AG09309 (cell line): ENCODE data around the gene EID3.
A peak's percentile ranks its signal among the peaks of the same experiment; 100 is the strongest.
"Not testable (repeated sequence)": the region's sequence is repeated elsewhere in the genome, so short reads cannot be mapped to it uniquely, and the experiment has no call there.

Experiments
- DNase-seq: peaks from one replicate; pipeline ENCODE4 v3.0.0-alpha.2; 2010; ENCODE audit warnings: low read depth
- H3K4me3 ChIP-seq: 2 replicates; pipeline ENCODE4 v1.5.1; 2011; ENCODE audit warnings: mild to moderate bottlenecking, low read depth, low read length, moderate library complexity; ENCODE audit not compliant: control insufficient read depth
- TF ChIP-seq, protein P1 (sequence below): IDR thresholded peaks from 2 replicates; pipeline ENCODE4 v1.5.1; 2011; ENCODE audit warnings: mild to moderate bottlenecking, low read depth, low read length, inconsistent platforms; ENCODE audit not compliant: insufficient read depth, control insufficient read depth; ENCODE audit errors: missing control alignments

Gene EID3

DNA sequence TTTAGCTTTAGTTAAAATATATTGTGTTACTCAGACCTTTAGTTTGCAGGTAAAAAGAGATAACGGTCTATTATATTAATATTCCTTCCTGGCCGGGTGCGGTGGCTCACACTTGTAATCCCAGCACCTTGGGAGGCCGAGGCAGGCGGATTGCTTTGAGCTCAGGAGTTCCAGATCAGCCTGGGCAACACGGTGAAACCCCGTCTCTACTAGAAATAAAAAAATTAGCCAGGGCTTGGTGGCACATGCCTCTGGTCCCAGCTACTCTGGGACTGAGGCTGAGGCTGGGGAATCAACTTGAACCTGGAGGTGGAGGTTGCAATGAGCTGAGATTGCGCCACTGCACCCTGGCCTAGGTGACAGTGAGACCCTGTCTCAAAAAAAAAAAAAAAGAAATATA lies 13.2 kb upstream of the EID3 start:
- DNase-seq, result no peak
- TF ChIP-seq, protein P1, sequence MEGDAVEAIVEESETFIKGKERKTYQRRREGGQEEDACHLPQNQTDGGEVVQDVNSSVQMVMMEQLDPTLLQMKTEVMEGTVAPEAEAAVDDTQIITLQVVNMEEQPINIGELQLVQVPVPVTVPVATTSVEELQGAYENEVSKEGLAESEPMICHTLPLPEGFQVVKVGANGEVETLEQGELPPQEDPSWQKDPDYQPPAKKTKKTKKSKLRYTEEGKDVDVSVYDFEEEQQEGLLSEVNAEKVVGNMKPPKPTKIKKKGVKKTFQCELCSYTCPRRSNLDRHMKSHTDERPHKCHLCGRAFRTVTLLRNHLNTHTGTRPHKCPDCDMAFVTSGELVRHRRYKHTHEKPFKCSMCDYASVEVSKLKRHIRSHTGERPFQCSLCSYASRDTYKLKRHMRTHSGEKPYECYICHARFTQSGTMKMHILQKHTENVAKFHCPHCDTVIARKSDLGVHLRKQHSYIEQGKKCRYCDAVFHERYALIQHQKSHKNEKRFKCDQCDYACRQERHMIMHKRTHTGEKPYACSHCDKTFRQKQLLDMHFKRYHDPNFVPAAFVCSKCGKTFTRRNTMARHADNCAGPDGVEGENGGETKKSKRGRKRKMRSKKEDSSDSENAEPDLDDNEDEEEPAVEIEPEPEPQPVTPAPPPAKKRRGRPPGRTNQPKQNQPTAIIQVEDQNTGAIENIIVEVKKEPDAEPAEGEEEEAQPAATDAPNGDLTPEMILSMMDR, result no peak
- peak overlapping the region; percentile 80 for H3K4me3 ChIP-seq

- TF ChIP-seq, protein P1, result no peak
- DNase-seq, result no peak
- H3K4me3 ChIP-seq, result peak overlapping the region; percentile 21
These were observed 12.7 kb upstream of the EID3 start for GRCh38 chr12:104290855-104291254.

- TF ChIP-seq, protein P1, result no peak
- peak overlapping the region; percentile 17 for H3K4me3 ChIP-seq
- DNase-seq, result no peak
These were observed 11.5 kb upstream of the EID3 start for GRCh38 chr12:104291867-104292524.

DNA sequence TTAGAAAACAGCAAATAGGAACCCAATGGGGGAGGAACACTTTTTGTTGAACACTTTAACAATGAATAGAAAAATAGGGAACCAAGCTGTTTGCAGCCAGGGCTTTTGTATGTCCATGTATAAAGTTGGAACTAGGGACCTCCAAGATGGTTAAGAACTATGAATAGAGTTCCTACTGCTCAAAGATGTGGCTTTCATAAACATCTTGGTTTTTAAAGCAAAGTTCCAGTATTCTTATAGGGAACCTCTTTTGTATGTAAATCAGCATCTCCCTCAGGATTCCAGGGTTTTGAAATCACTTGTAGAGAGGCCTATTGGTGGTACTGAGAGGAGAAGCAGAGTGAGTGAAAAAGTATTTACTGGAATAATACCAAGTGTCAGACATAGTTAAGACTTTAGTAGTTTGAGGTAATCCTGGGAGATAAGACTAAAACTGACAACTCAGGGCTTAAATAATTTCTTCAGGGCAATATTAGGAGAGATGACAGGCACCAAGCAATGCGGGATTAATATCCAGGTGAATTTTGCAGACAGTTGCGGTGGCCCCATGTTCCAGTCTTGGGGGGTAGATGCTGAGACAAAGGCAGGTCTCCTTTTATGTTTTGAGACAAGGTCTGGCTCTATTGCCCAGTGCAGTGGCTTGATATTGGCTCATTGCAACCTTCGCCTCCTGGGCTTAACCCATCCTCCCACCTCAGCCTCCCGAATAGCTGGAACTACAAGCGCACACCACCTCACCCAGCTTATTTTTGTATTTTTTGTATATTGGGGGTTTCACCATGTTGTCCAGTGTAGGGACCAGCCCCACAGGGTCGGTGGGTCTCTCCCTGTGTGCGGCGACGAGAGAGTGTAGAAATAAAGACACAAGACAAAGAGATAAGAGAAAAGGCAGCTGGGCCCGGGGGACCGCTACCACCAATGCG lies 10.4 kb upstream of the EID3 start:
- H3K4me3 ChIP-seq, result peak overlapping the region; percentile 26
- DNase-seq, result no peak
- TF ChIP-seq, protein P1, result no peak

DNA sequence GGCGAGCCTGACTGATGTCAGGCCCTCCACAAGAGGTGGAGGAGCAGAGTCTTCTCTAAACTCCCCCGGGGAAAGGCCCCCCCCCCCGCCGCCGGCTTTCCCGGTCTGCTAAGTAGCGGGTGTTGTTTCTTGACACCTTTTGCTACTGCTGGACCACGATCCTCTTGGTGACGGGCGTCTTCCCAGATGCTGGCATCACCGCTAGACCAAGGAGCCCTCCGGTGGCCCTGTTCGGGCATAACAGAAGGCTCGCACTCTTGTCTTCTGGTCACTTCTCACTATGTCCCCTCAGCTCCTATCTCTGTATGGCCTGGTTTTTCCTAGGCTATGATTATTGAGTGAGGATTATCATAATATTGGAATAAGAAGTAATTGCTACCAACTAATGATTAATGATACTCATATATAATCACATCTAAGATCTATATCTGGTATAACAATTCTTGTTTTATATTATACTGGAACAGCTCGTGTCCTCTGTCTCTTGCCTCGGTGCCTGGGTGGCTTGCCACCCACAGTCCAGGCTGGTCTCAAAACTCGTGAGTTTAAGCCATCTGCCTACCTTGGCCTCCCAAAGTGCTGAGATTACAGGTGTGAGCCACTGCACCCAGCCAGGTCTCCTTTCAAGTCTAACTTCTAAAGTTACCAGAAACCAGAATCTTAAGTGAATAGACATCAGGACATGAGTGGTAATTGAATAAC lies 9.2 kb upstream of the EID3 start:
- TF ChIP-seq, protein P1, result peak; percentile 33
- H3K4me3 ChIP-seq, DNase-seq: not testable (repeated sequence)

DNA sequence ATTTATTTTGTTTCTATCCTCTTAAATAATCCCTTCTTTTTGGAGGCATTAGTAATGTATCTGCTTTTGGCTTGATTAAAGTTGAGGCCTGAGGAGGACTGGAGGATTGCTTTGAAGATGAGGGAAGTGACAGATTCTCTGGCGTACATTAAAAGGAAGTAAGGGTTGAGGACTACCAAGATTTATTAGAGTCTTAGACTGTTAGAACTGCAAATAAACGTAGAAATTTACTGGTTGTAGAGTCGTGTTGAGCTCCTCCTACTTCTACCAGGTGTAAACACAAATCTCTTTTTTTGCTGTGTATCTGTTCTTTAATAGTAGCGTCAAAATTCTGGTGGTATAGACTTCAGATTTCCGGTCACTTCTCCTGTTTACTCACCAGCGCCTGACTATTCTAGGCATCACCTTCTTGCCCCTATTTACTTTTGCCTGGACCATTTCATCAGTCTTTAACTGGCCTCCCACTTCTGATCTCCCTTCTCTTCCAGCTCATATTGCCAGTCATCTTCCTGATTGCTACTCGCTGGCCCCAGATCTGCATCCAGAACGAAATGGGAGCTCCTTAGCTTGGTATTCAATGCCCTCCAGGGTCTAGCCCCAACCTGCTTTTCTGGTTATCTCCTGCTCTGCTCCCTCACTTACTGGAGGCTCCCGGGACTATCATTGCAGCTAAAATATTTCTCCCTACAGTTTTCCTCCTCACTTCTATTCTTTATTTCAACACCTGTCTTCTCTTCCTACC lies 8.4 kb upstream of the EID3 start:
- TF ChIP-seq, protein P1, result no peak

More for the DNA sequence above, 8.4 kb upstream of the EID3 start:
- DNase-seq, result no peak
- H3K4me3 ChIP-seq, result no peak overlapping the region
